Stimulated activated CD4-positive, alpha-beta T cell treated with anti-CD3 and anti-CD28 coated beads, Interleukin-2, amount 100 ng/mL, for 4 hours (primary cell): ENCODE data around the gene HOXA1.
A peak's percentile ranks its signal among the peaks of the same experiment; 100 is the strongest.

Experiments used
- DNase-seq: peaks from one replicate; pipeline ENCODE4 v3.0.0-alpha.2; 2020; ENCODE audit warnings: low read depth

HOXA1 gene

GRCh38 chr7:27095897-27096767 lies at the start of gene HOXA1:
Gene HOXA1, minus strand, starts transcription at chr7:27096000. Its CDS starts 88 bp downstream, at chr7:27095912.
- DNase-seq = peak; percentile 66

- DNase-seq = no peak
Measured at GRCh38 chr7:27145165-27145913, 49.5 kb upstream of the HOXA1 start.

GRCh38 chr7:27144781-27145164 lies 49.0 kb upstream of the HOXA1 start:
- DNase-seq = no peak

- no peak for DNase-seq
Measured at GRCh38 chr7:27143950-27144780, 48.4 kb upstream of the HOXA1 start.

GRCh38 chr7:27143023-27143949 lies 47.5 kb upstream of the HOXA1 start, which contains the start of gene HOXA5:
Gene HOXA5, minus strand, starts transcription at chr7:27143681. Its CDS starts 74 bp downstream, at chr7:27143607.
- DNase-seq = no peak

- no peak for DNase-seq
Measured at GRCh38 chr7:27142580-27143022, 46.8 kb upstream of the HOXA1 start.

- no peak for DNase-seq
Measured at GRCh38 chr7:27141923-27142579, 46.3 kb upstream of the HOXA1 start.

GRCh38 chr7:27141137-27141922 lies 45.5 kb upstream of the HOXA1 start:
- DNase-seq = no peak

GRCh38 chr7:27140126-27140857 lies 44.5 kb upstream of the HOXA1 start:
- no peak for DNase-seq

GRCh38 chr7:27139334-27140125 lies 43.7 kb upstream of the HOXA1 start:
- no peak for DNase-seq

GRCh38 chr7:27138985-27139333 lies 43.2 kb upstream of the HOXA1 start:
- no peak for DNase-seq

GRCh38 chr7:27138472-27138871 lies 42.7 kb upstream of the HOXA1 start:
- no peak for DNase-seq

GRCh38 chr7:27137640-27138315 lies 42.0 kb upstream of the HOXA1 start:
- DNase-seq = no peak

- no peak for DNase-seq
Measured at GRCh38 chr7:27134392-27134791, 38.6 kb upstream of the HOXA1 start.

- DNase-seq = no peak
Measured at GRCh38 chr7:27133409-27134231, 37.8 kb upstream of the HOXA1 start.

- DNase-seq = no peak
Measured at GRCh38 chr7:27132978-27133377, 37.2 kb upstream of the HOXA1 start.

GRCh38 chr7:27132214-27132613 lies 36.4 kb upstream of the HOXA1 start:
- DNase-seq = no peak
